ENCODE measurements around the gene TTC4. TPM values are rescaled to one million over a fixed set of nuclear protein-coding genes. Genes with fewer than 3 reads are reported as not detected.
"Not testable (repeated sequence)": the region's sequence is repeated elsewhere in the genome, so short reads cannot be mapped to it uniquely, and the experiment has no call there.

The TTC4 gene
- total RNA-seq, 2 experiments from 2014 or later = 7.3 to 7.6 TPM

DNA sequence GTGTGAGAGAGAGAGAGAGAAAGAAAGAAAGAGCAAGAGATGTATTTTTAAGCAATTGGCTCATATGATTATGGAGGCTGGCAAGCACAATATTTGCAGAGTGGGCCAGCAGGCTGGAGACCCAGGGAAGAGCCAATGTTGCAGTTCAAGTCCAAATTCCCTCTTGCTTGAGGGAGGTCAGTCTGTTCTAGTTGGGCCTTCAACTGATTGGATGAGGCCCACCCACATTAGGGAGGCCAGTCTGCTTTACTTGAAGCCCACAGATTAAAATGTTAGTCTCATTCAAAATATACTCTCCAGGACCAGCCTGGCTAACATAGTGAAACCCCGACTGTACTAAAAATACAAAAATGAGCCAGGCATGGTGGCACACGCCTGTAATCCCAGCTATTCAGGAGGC, 57.3 kb downstream of the TTC4 start:
- H3K27ac ChIP-seq (ENCODE audit: low read depth in 1 of 2, low read length in 2 of 2) = no peak overlapping the region
- Mint-ChIP-seq H3K36me3 (ENCODE audit: low read depth) (no peaks in the 10 kb centered on the region), H3K27ac (no peak overlapping the region), H3K4me3 (no peak overlapping the region), H3K4me1 (ENCODE audit: low read depth) (no peaks in the 10 kb centered on the region), H3K9me3 (no peaks in the 10 kb centered on the region), H3K27me3 (no peaks in the 10 kb centered on the region)
- no peaks in the 10 kb centered on the region for H3K4me1 ChIP-seq (ENCODE audit: insufficient read depth, low read length)
- ChIA-PET POLR2A (interaction anchor here (0.5 kb wide), 1 partner anchor 455 kb away, joined by 3 read pairs; no protein-coding TSS in a partner anchor), CTCF (no interaction called here)
- no peak for DNase-seq
- H3K36me3 ChIP-seq (ENCODE audit: insufficient read depth, low read length) = no peaks in the 10 kb centered on the region
- no peaks in the 10 kb centered on the region for H3K9me3 ChIP-seq (ENCODE audit: control insufficient read depth in 1 of 2, insufficient read depth in 1 of 2, low read length in 2 of 2)
- TF ChIP-seq, protein P1, sequence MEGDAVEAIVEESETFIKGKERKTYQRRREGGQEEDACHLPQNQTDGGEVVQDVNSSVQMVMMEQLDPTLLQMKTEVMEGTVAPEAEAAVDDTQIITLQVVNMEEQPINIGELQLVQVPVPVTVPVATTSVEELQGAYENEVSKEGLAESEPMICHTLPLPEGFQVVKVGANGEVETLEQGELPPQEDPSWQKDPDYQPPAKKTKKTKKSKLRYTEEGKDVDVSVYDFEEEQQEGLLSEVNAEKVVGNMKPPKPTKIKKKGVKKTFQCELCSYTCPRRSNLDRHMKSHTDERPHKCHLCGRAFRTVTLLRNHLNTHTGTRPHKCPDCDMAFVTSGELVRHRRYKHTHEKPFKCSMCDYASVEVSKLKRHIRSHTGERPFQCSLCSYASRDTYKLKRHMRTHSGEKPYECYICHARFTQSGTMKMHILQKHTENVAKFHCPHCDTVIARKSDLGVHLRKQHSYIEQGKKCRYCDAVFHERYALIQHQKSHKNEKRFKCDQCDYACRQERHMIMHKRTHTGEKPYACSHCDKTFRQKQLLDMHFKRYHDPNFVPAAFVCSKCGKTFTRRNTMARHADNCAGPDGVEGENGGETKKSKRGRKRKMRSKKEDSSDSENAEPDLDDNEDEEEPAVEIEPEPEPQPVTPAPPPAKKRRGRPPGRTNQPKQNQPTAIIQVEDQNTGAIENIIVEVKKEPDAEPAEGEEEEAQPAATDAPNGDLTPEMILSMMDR (IDR thresholded peaks at IDR 0.05) = no peak
- no peaks in the 10 kb centered on the region for H3K27me3 ChIP-seq (ENCODE audit: control insufficient read depth in 1 of 2, insufficient read depth in 2 of 2, low read length in 2 of 2)
- intact Hi-C loops (cut with DNase I, micrococcal nuclease) = no loop called here
- no peak overlapping the region for H3K4me3 ChIP-seq (ENCODE audit: low read length)
- ATAC-seq (ENCODE audit: poor library complexity) = no peak

DNA sequence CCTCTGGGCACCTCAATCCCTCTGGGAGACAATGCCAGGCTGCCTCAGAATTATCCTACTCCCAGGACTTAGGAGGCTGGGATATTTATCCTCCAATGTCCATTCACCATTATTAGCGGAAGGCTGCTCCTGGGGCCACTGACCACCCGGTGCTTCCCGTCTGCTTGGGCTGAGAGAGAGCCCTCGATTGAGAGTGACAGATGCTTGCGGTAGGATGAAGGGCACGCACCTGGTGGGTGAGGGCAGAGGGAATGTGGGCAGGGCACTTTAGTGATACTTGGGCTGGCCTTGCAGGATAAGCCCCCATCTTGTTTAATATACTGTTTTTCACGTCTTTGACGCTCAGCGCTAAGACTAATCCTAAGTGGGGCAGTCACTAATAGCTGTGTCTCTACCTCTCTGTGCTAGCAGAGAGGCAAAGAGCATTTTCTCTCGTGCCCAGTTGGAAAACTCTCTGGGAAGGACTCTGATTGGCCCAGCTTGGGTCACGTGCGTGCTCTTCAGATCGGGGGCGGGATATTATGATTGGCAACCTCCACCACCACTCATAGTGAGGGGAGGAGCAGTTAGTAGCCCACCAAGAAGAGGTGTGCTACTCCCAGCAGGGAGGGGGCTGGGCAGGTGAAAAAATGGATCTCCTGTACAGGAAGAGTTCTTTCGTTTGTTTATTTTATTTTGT, 59.3 kb downstream of the TTC4 start:
- Histone ChIP-seq H3K36me3 (ENCODE audit: insufficient read depth, low read length) (peaks cover 2% of the 10 kb centered on the region), H3K4me3 (ENCODE audit: low read length) (no peak overlapping the region), H3K27ac (ENCODE audit: low read depth in 1 of 2, low read length in 2 of 2) (no peak overlapping the region), H3K27me3 (ENCODE audit: control insufficient read depth in 1 of 2, insufficient read depth in 2 of 2, low read length in 2 of 2) (no peaks in the 10 kb centered on the region), H3K4me1 (ENCODE audit: insufficient read depth, low read length) (no peaks in the 10 kb centered on the region), H3K9me3 (ENCODE audit: control insufficient read depth in 1 of 2, insufficient read depth in 1 of 2, low read length in 2 of 2) (no peaks in the 10 kb centered on the region)
- no peaks in the 10 kb centered on the region for H3K27me3 Mint-ChIP-seq
- H3K4me3 Mint-ChIP-seq = no peak overlapping the region
- no peaks in the 10 kb centered on the region for H3K4me1 Mint-ChIP-seq (ENCODE audit: low read depth)
- DNase-seq (no peak), ATAC-seq (ENCODE audit: poor library complexity) (no peak)
- TF ChIP-seq, protein P1 (IDR thresholded peaks at IDR 0.05) = no peak
- H3K9me3 Mint-ChIP-seq = no peaks in the 10 kb centered on the region
- ChIA-PET CTCF (interaction anchor here (0.6 kb wide), 1 partner anchor 208 kb away, joined by 3 read pairs; no protein-coding TSS in a partner anchor), POLR2A (no interaction called here)
- intact Hi-C loops (cut with DNase I, micrococcal nuclease) = no loop called here
- H3K27ac Mint-ChIP-seq = no peak overlapping the region
- H3K36me3 Mint-ChIP-seq (ENCODE audit: low read depth) = peaks cover 14% of the 10 kb centered on the region

DNA sequence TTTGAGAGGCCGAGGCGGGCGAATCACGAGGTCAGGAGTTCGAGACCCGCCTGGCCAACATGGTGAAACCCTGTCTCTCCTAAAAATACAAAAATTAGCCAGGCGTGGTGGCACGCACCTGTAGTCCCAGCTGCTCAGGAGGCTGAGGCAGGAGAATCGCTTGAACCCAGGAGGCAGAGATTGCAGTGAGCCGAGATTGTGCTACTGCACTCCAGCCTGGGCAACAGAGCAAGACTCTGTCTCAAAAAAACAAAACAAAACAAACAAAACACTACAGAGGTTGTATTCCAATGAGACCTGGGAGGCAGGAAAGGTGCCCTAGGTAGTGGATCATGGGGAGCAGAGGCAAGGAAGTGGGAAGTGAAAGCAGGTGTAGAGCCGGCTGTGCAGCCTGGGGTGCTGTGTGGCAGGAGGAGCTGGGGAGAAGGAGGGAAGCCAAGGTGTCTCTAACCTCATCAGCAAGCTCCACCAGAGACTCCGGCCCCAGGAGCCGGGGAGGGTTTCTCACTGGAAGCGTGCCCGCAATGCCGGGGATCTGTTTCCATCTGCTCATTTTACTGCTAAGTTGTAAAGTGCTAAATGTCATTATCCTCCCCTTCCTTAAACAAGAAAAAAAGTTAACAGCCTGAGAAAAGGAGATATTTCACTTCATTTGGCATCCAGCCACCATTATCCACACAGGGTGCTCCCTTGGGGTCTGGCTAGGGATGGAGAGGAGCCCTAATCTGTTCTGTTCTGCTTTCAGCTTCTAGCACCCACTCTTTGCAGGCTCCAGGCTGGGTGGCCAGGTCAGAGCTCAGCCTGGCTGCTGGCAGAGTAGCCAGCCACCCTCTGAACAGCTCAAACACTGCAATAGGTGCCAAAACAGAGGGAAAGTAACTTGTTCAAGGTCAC, 60.4 kb downstream of the TTC4 start:
- H3K9me3 Mint-ChIP-seq; H3K27me3 Mint-ChIP-seq; H3K9me3 ChIP-seq (ENCODE audit: control insufficient read depth in 1 of 2, insufficient read depth in 1 of 2, low read length in 2 of 2); H3K4me3 Mint-ChIP-seq; H3K36me3 ChIP-seq (ENCODE audit: insufficient read depth, low read length); intact Hi-C loops (cut with DNase I, micrococcal nuclease); H3K4me1 Mint-ChIP-seq (ENCODE audit: low read depth); DNase-seq; H3K27me3 ChIP-seq (ENCODE audit: control insufficient read depth in 1 of 2, insufficient read depth in 2 of 2, low read length in 2 of 2); H3K27ac ChIP-seq (ENCODE audit: low read depth in 1 of 2, low read length in 2 of 2); H3K4me1 ChIP-seq (ENCODE audit: insufficient read depth, low read length); H3K4me3 ChIP-seq (ENCODE audit: low read length); ATAC-seq (ENCODE audit: poor library complexity); H3K27ac Mint-ChIP-seq; POLR2A ChIA-PET: not testable (repeated sequence)
- H3K36me3 Mint-ChIP-seq (ENCODE audit: low read depth) = peaks cover 22% of the 10 kb centered on the region
- CTCF ChIA-PET = interaction anchor here (0.6 kb wide), 1 partner anchor 210 kb away, joined by 3 read pairs; no protein-coding TSS in a partner anchor

Data from CD4-positive, alpha-beta T cell (primary cell).